Endodermal cell (in vitro differentiated cells): ENCODE data around the gene PLPP2. TPM values are rescaled to one million over a fixed set of nuclear protein-coding genes. Genes with fewer than 3 reads are reported as not detected.

Experiments used
- DNase-seq: peaks from one replicate; pipeline ENCODE4 v3.0.0-alpha.2; 2017
- H3K27ac ChIP-seq: 2 replicates; pipeline ENCODE4 v1.5.1; 2013; ENCODE audit warnings: mild to moderate bottlenecking, low read depth, low read length, moderate library complexity
- H3K27me3 ChIP-seq: 2 replicates; pipeline ENCODE4 v1.6.1; 2013; ENCODE audit warnings: mild to moderate bottlenecking, low read length, moderate library complexity; ENCODE audit not compliant: insufficient read depth, control insufficient read depth, poor library complexity, severe bottlenecking
- H3K36me3 ChIP-seq: 2 replicates; pipeline ENCODE4 v1.7.0; 2013; ENCODE audit warnings: mild to moderate bottlenecking, low read length, moderate library complexity; ENCODE audit not compliant: control insufficient read depth, insufficient read depth
- H3K4me1 ChIP-seq: one replicate; pipeline ENCODE4 v1.7.0; 2013; ENCODE audit warnings: low read length; ENCODE audit not compliant: control insufficient read depth, insufficient read depth
- H3K4me3 ChIP-seq: 2 replicates; pipeline ENCODE4 v1.5.1; 2013; ENCODE audit warnings: mild to moderate bottlenecking, low read length, moderate library complexity
- H3K9ac ChIP-seq: 2 replicates; pipeline ENCODE4 v1.6.1; 2013; ENCODE audit warnings: mild to moderate bottlenecking, low read length, moderate library complexity; ENCODE audit not compliant: poor library complexity, severe bottlenecking; ENCODE audit errors: extremely low read depth
- H3K9me3 ChIP-seq: 2 replicates; pipeline ENCODE4 v1.6.1; 2013; ENCODE audit warnings: mild to moderate bottlenecking, low read length, moderate library complexity; ENCODE audit not compliant: control insufficient read depth
- H3K27ac Mint-ChIP-seq: 2 replicates; pipeline ENCODE4 v1.8.0; 2020; ENCODE audit warnings: mixed read lengths
- H3K27me3 Mint-ChIP-seq: 2 replicates; pipeline ENCODE4 v1.8.0; 2021; ENCODE audit warnings: mild to moderate bottlenecking, mixed read lengths; ENCODE audit not compliant: insufficient read depth
- H3K36me3 Mint-ChIP-seq: 2 replicates; pipeline ENCODE4 v1.8.0; 2020; ENCODE audit warnings: low read depth, mixed read lengths
- H3K4me1 Mint-ChIP-seq: 2 replicates; pipeline ENCODE4 v1.8.0; 2020; ENCODE audit warnings: mixed read lengths
- H3K4me3 Mint-ChIP-seq: 2 replicates; pipeline ENCODE4 v1.8.0; 2020; ENCODE audit warnings: mild to moderate bottlenecking, moderate library complexity, mixed read lengths
- H3K9me3 Mint-ChIP-seq: 2 replicates; pipeline ENCODE4 v1.8.0; 2020; ENCODE audit warnings: mild to moderate bottlenecking, mixed read lengths
- CTCF ChIP-seq: fragments of 200-600 bp; sonication (generic); conservative IDR thresholded peaks from 2 replicates; pipeline ENCODE4 v1.5.0; 2021; ENCODE audit warnings: antibody characterized with exemption, mild to moderate bottlenecking
- WGBS, 2 experiments: methylation state at CpG; one replicate each; pipeline versions ENCODE4 v1.1.5 to v1.1.7; 2013; ENCODE audit warnings: missing lambda C conversion rate in 2 of 2, mixed read lengths in 1 of 2; ENCODE audit not compliant: insufficient coverage in 1 of 2, insufficient read length in 1 of 2; 5-methylcytosine and 5-hydroxymethylcytosine counted together
- total RNA-seq, 2 donors: library from RNA; stranded (reverse); fragmentation: NEBNext Ultra II Directional in 1 of 2; extraction: Animal tissue kit (Norgen Biotek cat#: 25700) in 1 of 2; gene quantifications; 2 replicates in 1 of 2; 3 replicates in 1 of 2; pipeline ENCODE4 v1.2.1, GENCODE V29; 2021

The PLPP2 gene
- total RNA-seq, 2 donors from 2014 or later: 49.9 to 56.9 TPM

GRCh38 chr19:324716-325115 lies 33.5 kb upstream of the PLPP2 start:
- Histone ChIP-seq H3K27me3 (no peaks in the 10 kb centered on the region), H3K9ac (no peak overlapping the region), H3K36me3 (peaks cover 96% of the 10 kb centered on the region), H3K4me3 (no peak overlapping the region), H3K4me1 (no peaks in the 10 kb centered on the region), H3K9me3 (peaks cover 64% of the 10 kb centered on the region), H3K27ac (no peak overlapping the region)
- H3K27me3 Mint-ChIP-seq: no peaks in the 10 kb centered on the region
- no peak overlapping the region for H3K27ac Mint-ChIP-seq
- peaks cover 31% of the 10 kb centered on the region for H3K9me3 Mint-ChIP-seq
- no peak for DNase-seq
- 94 to 96% methylated on average over 7 to 8 of the region's 8 CpGs for WGBS, 2 experiments
- no peak for TF ChIP-seq CTCF
- H3K4me1 Mint-ChIP-seq: no peaks in the 10 kb centered on the region
- peaks cover 61% of the 10 kb centered on the region for H3K36me3 Mint-ChIP-seq
- H3K4me3 Mint-ChIP-seq: no peak overlapping the region

GRCh38 chr19:322616-323015 lies 31.4 kb upstream of the PLPP2 start:
- Histone ChIP-seq H3K36me3 (peaks cover 93% of the 10 kb centered on the region), H3K27me3 (no peaks in the 10 kb centered on the region), H3K4me1 (no peaks in the 10 kb centered on the region), H3K9me3 (peaks cover 59% of the 10 kb centered on the region), H3K27ac (no peak overlapping the region), H3K4me3 (no peak overlapping the region), H3K9ac (no peak overlapping the region)
- Mint-ChIP-seq H3K27me3 (no peaks in the 10 kb centered on the region), H3K27ac (no peak overlapping the region), H3K4me1 (no peaks in the 10 kb centered on the region), H3K36me3 (peaks cover 60% of the 10 kb centered on the region), H3K4me3 (no peak overlapping the region), H3K9me3 (peaks cover 32% of the 10 kb centered on the region)
- DNase-seq: no peak
- 94 to 96% methylated on average over 5 to 13 of the region's 13 CpGs for WGBS, 2 experiments
- no peak for TF ChIP-seq CTCF

- no peak for TF ChIP-seq CTCF
Observed at GRCh38 chr19:318509-318774, 27.2 kb upstream of the PLPP2 start.

More at GRCh38 chr19:318509-318774, 27.2 kb upstream of the PLPP2 start:
- Histone ChIP-seq H3K9ac (no peak overlapping the region), H3K27ac (no peak overlapping the region), H3K27me3 (no peaks in the 10 kb centered on the region), H3K4me1 (no peaks in the 10 kb centered on the region), H3K36me3 (peaks cover 84% of the 10 kb centered on the region), H3K9me3 (peaks cover 46% of the 10 kb centered on the region), H3K4me3 (no peak overlapping the region)
- H3K36me3 Mint-ChIP-seq: peaks cover 70% of the 10 kb centered on the region
- no peak overlapping the region for H3K27ac Mint-ChIP-seq
- H3K4me3 Mint-ChIP-seq: no peak overlapping the region
- DNase-seq: no peak
- H3K27me3 Mint-ChIP-seq: no peaks in the 10 kb centered on the region
- no peaks in the 10 kb centered on the region for H3K4me1 Mint-ChIP-seq
- WGBS, 2 experiments: 92 to 100% methylated on average over 5 of the region's 5 CpGs
- H3K9me3 Mint-ChIP-seq: peaks cover 33% of the 10 kb centered on the region
